ENCODE measurements around the gene ZMYM4. TPM values are rescaled to one million over a fixed set of nuclear protein-coding genes. Genes with fewer than 3 reads are reported as not detected.

ZMYM4 gene
- polyA plus RNA-seq, 4 donors: 3.8 to 31.9 (median 8.7) TPM

DNA sequence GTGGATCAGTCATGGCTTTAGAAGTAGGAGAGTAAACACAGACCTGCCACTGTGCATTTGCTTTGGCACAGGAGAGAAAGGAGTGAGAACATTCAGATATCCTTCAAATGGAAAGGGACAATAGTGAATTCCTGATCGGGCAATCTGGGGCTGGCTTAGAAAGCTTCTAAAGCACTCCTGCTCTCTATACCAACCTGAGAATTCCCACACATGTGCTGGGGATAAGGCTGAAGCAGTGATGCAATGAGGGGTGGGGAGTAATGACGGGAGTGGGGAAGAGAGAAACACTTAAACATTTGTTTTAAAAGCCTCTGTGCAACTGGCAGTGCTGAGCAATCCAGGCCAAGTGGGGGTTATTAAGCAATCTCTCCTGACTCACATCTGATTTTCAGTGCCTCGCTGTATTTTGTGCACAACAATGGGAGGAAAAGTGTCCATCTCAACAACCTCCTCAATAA is 179.9 kb downstream of the ZMYM4 start:
- Histone ChIP-seq H3K4me1 (ENCODE audit: control insufficient read depth in 3 of 3, insufficient read depth in 2 of 3, low read depth in 1 of 3, low read length in 2 of 3) (peaks cover 0 to 3% (median 3%) of the 10 kb centered on the region in 3 donors), H3K36me3 (ENCODE audit: control insufficient read depth in 3 of 3, insufficient read depth in 2 of 3, low read depth in 1 of 3, low read length in 3 of 3) (peaks cover 14 to 42% (median 20%) of the 10 kb centered on the region in 3 donors), H3K4me3 (ENCODE audit: low read depth in 1 of 3, low read length in 3 of 3) (no peak overlapping the region), H3K27ac (ENCODE audit: low read depth in 1 of 3, low read length in 2 of 3) (no peak overlapping the region), H3K9me3 (ENCODE audit: control insufficient read depth in 2 of 2, insufficient read depth in 1 of 2, low read depth in 1 of 2, low read length in 1 of 2) (no peaks in the 10 kb centered on the region), H3K27me3 (ENCODE audit: control insufficient read depth in 3 of 3, insufficient read depth in 3 of 3, low read length in 3 of 3) (no peaks in the 10 kb centered on the region)
- DNase-seq (no peak), FAIRE-seq (no peak)
- 78 to 83% (median 81%) methylated on average over 3 of the region's 3 CpGs for WGBS, 3 donors

- H3K4me1 ChIP-seq (ENCODE audit: control insufficient read depth in 3 of 3, insufficient read depth in 2 of 3, low read depth in 1 of 3, low read length in 2 of 3): peaks cover 0 to 3% (median 3%) of the 10 kb centered on the region in 3 donors
- H3K27me3 ChIP-seq (ENCODE audit: control insufficient read depth in 3 of 3, insufficient read depth in 3 of 3, low read length in 3 of 3): no peaks in the 10 kb centered on the region
- DNase-seq (no peak), FAIRE-seq (no peak)
- H3K9me3 ChIP-seq (ENCODE audit: control insufficient read depth in 2 of 2, insufficient read depth in 1 of 2, low read depth in 1 of 2, low read length in 1 of 2): no peaks in the 10 kb centered on the region
- no peak overlapping the region for H3K27ac ChIP-seq (ENCODE audit: low read depth in 1 of 3, low read length in 2 of 3)
- H3K36me3 ChIP-seq (ENCODE audit: control insufficient read depth in 3 of 3, insufficient read depth in 2 of 3, low read depth in 1 of 3, low read length in 3 of 3): peaks cover 17 to 41% (median 17%) of the 10 kb centered on the region in 3 donors
- H3K4me3 ChIP-seq (ENCODE audit: low read depth in 1 of 3, low read length in 3 of 3): no peak overlapping the region
- WGBS, 3 donors: 95 to 96% (median 96%) methylated on average over 7 of the region's 7 CpGs
Observed at GRCh38 chr1:35449334-35450008, 181.0 kb downstream of the ZMYM4 start.

DNA sequence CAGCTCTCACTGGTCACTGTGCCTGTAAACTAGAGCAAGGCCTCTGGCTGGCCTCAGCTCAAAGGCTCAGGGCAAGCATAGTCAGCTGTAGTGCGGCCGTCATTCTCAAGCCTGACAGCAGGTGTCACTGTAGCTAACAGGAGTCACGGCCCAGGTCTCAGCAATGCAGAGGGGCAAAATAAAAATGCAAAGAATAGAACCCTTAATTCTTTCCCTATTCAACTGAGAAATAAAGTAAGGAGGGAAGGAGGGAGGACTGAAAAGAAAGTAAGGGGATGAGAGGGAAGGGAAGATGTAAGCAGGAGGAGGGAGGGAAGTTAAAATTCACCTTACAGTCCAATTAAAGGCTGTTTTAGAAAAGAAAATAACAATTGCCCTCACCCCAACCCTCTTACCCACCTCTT is 182.6 kb downstream of the ZMYM4 start:
- Histone ChIP-seq H3K9me3 (ENCODE audit: control insufficient read depth in 2 of 2, insufficient read depth in 1 of 2, low read depth in 1 of 2, low read length in 1 of 2) (no peaks in the 10 kb centered on the region), H3K36me3 (ENCODE audit: control insufficient read depth in 3 of 3, insufficient read depth in 2 of 3, low read depth in 1 of 3, low read length in 3 of 3) (peaks cover 13 to 39% (median 17%) of the 10 kb centered on the region in 3 donors), H3K27me3 (ENCODE audit: control insufficient read depth in 3 of 3, insufficient read depth in 3 of 3, low read length in 3 of 3) (no peaks in the 10 kb centered on the region), H3K4me3 (ENCODE audit: low read depth in 1 of 3, low read length in 3 of 3) (no peak overlapping the region), H3K27ac (ENCODE audit: low read depth in 1 of 3, low read length in 2 of 3) (no peak overlapping the region), H3K4me1 (ENCODE audit: control insufficient read depth in 3 of 3, insufficient read depth in 2 of 3, low read depth in 1 of 3, low read length in 2 of 3) (peaks cover 0 to 3% (median 3%) of the 10 kb centered on the region in 3 donors)
- DNase-seq: peak; percentile 73 to 79
- 1 to 5% (median 1%) methylated on average over 3 of the region's 3 CpGs for WGBS, 3 donors
- no peak for FAIRE-seq

DNA sequence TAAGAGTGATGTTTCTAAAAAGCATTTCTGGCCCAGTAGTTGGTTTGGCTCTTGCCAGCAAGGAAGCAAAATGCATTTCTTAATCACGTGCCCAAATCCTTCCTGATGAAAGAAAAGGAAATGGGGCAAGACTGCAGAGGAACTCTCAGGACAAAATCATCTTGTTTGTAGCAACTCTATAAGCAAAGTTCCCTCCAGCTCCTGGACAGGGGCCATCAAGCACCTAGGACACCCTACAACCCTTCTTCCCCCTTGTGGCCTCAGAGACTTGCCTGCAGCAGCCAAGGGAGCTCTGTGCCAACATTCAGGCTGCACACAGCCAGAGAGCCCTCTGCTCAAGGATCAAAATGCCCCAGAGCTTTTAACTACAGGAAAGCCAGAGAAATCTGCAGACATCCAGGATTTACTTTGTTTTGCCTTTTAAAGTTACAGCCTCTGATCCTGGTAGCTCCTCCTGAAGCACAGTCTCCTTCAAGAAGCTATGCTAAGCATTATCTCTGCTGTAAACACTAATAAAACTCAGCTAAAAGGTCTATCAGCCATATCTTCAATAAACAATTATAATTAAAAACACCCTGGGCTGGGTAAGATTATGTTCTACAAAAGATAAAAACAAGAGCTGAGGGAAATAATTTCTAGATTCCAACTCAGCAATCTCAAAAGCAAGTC is 183.7 kb downstream of the ZMYM4 start:
- H3K4me1 ChIP-seq (ENCODE audit: control insufficient read depth in 3 of 3, insufficient read depth in 2 of 3, low read depth in 1 of 3, low read length in 2 of 3): peaks cover 0 to 3% (median 3%) of the 10 kb centered on the region in 3 donors
- H3K27me3 ChIP-seq (ENCODE audit: control insufficient read depth in 3 of 3, insufficient read depth in 3 of 3, low read length in 3 of 3): no peaks in the 10 kb centered on the region
- FAIRE-seq: no peak
- no peaks in the 10 kb centered on the region for H3K9me3 ChIP-seq (ENCODE audit: control insufficient read depth in 2 of 2, insufficient read depth in 1 of 2, low read depth in 1 of 2, low read length in 1 of 2)
- H3K36me3 ChIP-seq (ENCODE audit: control insufficient read depth in 3 of 3, insufficient read depth in 2 of 3, low read depth in 1 of 3, low read length in 3 of 3): peaks cover 10 to 43% (median 17%) of the 10 kb centered on the region in 3 donors
- peak overlapping the region in 1 of 3 donors; percentile 53 for H3K27ac ChIP-seq (ENCODE audit: low read depth in 1 of 3, low read length in 2 of 3)
- 41 to 63% (median 56%) methylated on average over 1 of the region's 1 CpG for WGBS, 3 donors
- no peak for DNase-seq
- H3K4me3 ChIP-seq (ENCODE audit: low read depth in 1 of 3, low read length in 3 of 3): no peak overlapping the region

DNA sequence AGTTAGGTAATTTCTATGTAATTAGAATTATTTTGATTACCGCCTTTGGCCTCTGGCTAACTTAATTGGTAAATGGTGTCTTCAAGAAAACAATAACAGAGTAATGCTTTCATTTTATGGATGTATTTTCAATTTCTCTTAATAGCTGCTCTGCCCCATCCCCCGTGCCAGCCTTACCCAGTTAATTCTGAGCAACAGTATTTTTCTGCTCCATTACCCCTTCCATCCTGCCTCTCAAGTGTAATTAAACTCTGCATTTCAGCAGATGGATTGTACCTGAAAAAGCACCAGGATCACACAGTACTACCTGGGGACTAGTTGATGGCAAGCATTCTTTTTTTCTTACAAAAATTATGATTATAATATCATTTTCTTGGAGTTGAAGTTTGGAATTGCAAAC is 184.5 kb downstream of the ZMYM4 start:
- no peak overlapping the region for H3K27ac ChIP-seq (ENCODE audit: low read depth in 1 of 3, low read length in 2 of 3)
- no peaks in the 10 kb centered on the region for H3K27me3 ChIP-seq (ENCODE audit: control insufficient read depth in 3 of 3, insufficient read depth in 3 of 3, low read length in 3 of 3)
- DNase-seq: no peak
- no peak overlapping the region for H3K4me3 ChIP-seq (ENCODE audit: low read depth in 1 of 3, low read length in 3 of 3)
- no peak for FAIRE-seq
- peaks cover 0 to 3% (median 3%) of the 10 kb centered on the region in 3 donors for H3K4me1 ChIP-seq (ENCODE audit: control insufficient read depth in 3 of 3, insufficient read depth in 2 of 3, low read depth in 1 of 3, low read length in 2 of 3)
- WGBS, 3 donors: 93 to 99% (median 94%) methylated on average over 2 of the region's 2 CpGs
- H3K9me3 ChIP-seq (ENCODE audit: control insufficient read depth in 2 of 2, insufficient read depth in 1 of 2, low read depth in 1 of 2, low read length in 1 of 2): no peaks in the 10 kb centered on the region
- peaks cover 10 to 37% (median 11%) of the 10 kb centered on the region in 3 donors for H3K36me3 ChIP-seq (ENCODE audit: control insufficient read depth in 3 of 3, insufficient read depth in 2 of 3, low read depth in 1 of 3, low read length in 3 of 3)

GRCh38 chr1:35454176-35454575 is 185.7 kb downstream of the ZMYM4 start:
- no peaks in the 10 kb centered on the region for H3K9me3 ChIP-seq (ENCODE audit: control insufficient read depth in 2 of 2, insufficient read depth in 1 of 2, low read depth in 1 of 2, low read length in 1 of 2)
- FAIRE-seq: no peak
- H3K36me3 ChIP-seq (ENCODE audit: control insufficient read depth in 3 of 3, insufficient read depth in 2 of 3, low read depth in 1 of 3, low read length in 3 of 3): peaks cover 10 to 32% (median 11%) of the 10 kb centered on the region in 3 donors
- no peak overlapping the region for H3K4me3 ChIP-seq (ENCODE audit: low read depth in 1 of 3, low read length in 3 of 3)
- H3K27ac ChIP-seq (ENCODE audit: low read depth in 1 of 3, low read length in 2 of 3): no peak overlapping the region
- H3K27me3 ChIP-seq (ENCODE audit: control insufficient read depth in 3 of 3, insufficient read depth in 3 of 3, low read length in 3 of 3): no peaks in the 10 kb centered on the region
- WGBS, 3 donors: 91 to 93% (median 93%) methylated on average over 4 of the region's 4 CpGs
- peaks cover 0 to 3% (median 3%) of the 10 kb centered on the region in 3 donors for H3K4me1 ChIP-seq (ENCODE audit: control insufficient read depth in 3 of 3, insufficient read depth in 2 of 3, low read depth in 1 of 3, low read length in 2 of 3)
- no peak for DNase-seq

- Histone ChIP-seq H3K27me3 (ENCODE audit: control insufficient read depth in 3 of 3, insufficient read depth in 3 of 3, low read length in 3 of 3) (no peaks in the 10 kb centered on the region), H3K9me3 (ENCODE audit: control insufficient read depth in 2 of 2, insufficient read depth in 1 of 2, low read depth in 1 of 2, low read length in 1 of 2) (no peaks in the 10 kb centered on the region), H3K36me3 (ENCODE audit: control insufficient read depth in 3 of 3, insufficient read depth in 2 of 3, low read depth in 1 of 3, low read length in 3 of 3) (peaks cover 7 to 28% (median 11%) of the 10 kb centered on the region in 3 donors), H3K4me3 (ENCODE audit: low read depth in 1 of 3, low read length in 3 of 3) (no peak overlapping the region), H3K27ac (ENCODE audit: low read depth in 1 of 3, low read length in 2 of 3) (no peak overlapping the region), H3K4me1 (ENCODE audit: control insufficient read depth in 3 of 3, insufficient read depth in 2 of 3, low read depth in 1 of 3, low read length in 2 of 3) (peaks cover 0 to 3% (median 3%) of the 10 kb centered on the region in 3 donors)
- DNase-seq (no peak), FAIRE-seq (no peak)
- WGBS, 3 donors: 68 to 88% (median 81%) methylated on average over 1 of the region's 1 CpG
Observed at GRCh38 chr1:35454616-35455015, 186.1 kb downstream of the ZMYM4 start.

GRCh38 chr1:35460796-35461195 is 192.3 kb downstream of the ZMYM4 start:
- H3K4me3 ChIP-seq (ENCODE audit: low read depth in 1 of 3, low read length in 3 of 3): no peak overlapping the region
- H3K27me3 ChIP-seq (ENCODE audit: control insufficient read depth in 3 of 3, insufficient read depth in 3 of 3, low read length in 3 of 3): no peaks in the 10 kb centered on the region
- DNase-seq (no peak), FAIRE-seq (no peak)
- H3K4me1 ChIP-seq (ENCODE audit: control insufficient read depth in 3 of 3, insufficient read depth in 2 of 3, low read depth in 1 of 3, low read length in 2 of 3): no peaks in the 10 kb centered on the region
- H3K9me3 ChIP-seq (ENCODE audit: control insufficient read depth in 2 of 2, insufficient read depth in 1 of 2, low read depth in 1 of 2, low read length in 1 of 2): peaks cover 0 to 8% of the 10 kb centered on the region in 2 donors
- WGBS, 3 donors: 93 to 99% (median 94%) methylated on average over 2 of the region's 2 CpGs
- no peak overlapping the region for H3K27ac ChIP-seq (ENCODE audit: low read depth in 1 of 3, low read length in 2 of 3)
- H3K36me3 ChIP-seq (ENCODE audit: control insufficient read depth in 3 of 3, insufficient read depth in 2 of 3, low read depth in 1 of 3, low read length in 3 of 3): peaks cover 11 to 37% (median 18%) of the 10 kb centered on the region in 3 donors

All from small intestine (tissue), 7 donors.